GM12873 (cell line): ENCODE data around the gene XPO4.

Source experiments
- CTCF ChIP-seq: IDR thresholded peaks from 2 replicates; pipeline ENCODE4 v1.5.1; 2012; ENCODE audit warnings: low read depth, mild to moderate bottlenecking, moderate library complexity, low read length, control low read depth; ENCODE audit not compliant: insufficient read depth; ENCODE audit errors: missing control alignments

XPO4 gene

GRCh38 chr13:20902438-20903163, at the start of gene XPO4:
Gene XPO4, minus strand, starts transcription at chr13:20902746. Its CDS starts 8 bp downstream, at chr13:20902738.
- TF ChIP-seq CTCF, result no peak

GRCh38 chr13:20945952-20946383, 43.4 kb upstream of the XPO4 start:
- TF ChIP-seq CTCF, result no peak

- no peak for TF ChIP-seq CTCF
Observed at GRCh38 chr13:20942938-20943559, 40.5 kb upstream of the XPO4 start.

GRCh38 chr13:20940083-20940482, 37.5 kb upstream of the XPO4 start:
- no peak for TF ChIP-seq CTCF

GRCh38 chr13:20939662-20940061, 37.1 kb upstream of the XPO4 start:
- TF ChIP-seq CTCF, result no peak

- TF ChIP-seq CTCF, result no peak
Observed at GRCh38 chr13:20938302-20938701, 35.8 kb upstream of the XPO4 start.

- no peak for TF ChIP-seq CTCF
Observed at GRCh38 chr13:20927596-20928257, 25.2 kb upstream of the XPO4 start.
